ENCODE data around the gene CPPED1.
"Not testable (repeated sequence)": the region's sequence is repeated elsewhere in the genome, so short reads cannot be mapped to it uniquely, and the experiment has no call there.

Gene CPPED1

DNA sequence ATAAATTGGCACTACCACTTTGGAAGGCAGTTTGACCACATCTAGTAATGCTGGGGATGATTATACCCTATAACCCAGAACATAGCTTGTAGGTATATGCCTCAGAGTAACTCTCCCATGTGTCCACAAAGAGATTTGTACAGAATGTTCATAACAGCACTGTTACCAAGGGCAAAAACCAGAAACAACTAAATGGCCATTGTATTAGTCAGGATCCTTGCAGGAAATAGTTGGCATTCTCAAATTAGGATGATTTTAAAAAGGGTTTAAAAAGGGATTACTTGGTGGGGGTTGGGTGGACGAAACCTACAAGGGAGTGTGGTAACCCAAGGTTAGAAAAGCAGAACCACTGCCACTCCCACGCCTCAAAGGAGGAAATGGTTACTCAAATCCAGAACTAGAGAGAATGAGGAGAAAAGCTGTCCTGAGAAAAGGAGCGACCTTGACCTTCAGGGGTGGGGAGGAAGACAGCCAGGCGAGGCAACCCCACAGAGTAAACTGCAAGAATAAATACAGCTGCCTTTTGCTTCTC, 2.1 kb downstream of the CPPED1 start:
- peak in 1 of 2 donors; percentile 15 for DNase-seq

DNA sequence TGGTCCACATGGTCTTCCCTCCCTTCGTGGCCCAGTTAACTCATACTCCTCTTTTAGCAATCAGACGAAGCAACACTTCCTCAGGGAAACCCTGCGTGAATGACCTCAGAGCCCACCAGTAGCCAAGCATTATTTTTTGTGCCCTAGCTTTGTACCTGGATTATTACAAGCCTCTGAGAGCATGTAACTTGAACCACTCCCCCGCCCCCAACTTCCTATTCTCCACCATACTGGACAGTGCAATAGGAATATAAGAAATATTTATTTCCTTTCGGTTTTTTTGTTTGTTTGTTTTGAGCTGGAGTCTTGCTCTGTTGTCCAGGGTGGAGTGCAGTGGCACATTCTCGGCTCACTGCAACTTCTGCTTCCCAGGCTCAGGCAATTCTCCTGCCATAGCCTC, 2.9 kb downstream of the CPPED1 start:
- DNase-seq, result no peak

DNA sequence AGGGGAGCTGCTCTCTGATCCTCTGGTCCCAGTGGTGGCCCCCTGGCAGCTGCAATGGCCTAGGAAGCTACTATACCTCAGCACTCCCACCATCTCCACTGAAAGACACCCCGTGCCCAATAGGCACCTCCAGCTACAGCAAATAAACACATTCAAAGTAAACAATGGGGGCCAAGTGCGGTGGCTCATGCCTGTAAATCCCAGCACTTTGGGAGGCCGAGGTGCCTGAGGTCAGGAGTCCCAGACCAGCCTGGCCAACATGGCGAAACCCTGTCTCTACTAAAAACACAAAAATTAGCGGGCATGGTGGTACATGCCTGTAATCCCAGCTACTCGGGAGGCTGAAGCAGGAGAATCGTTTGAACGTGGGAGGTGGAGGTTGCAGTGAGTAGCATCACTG, 3.7 kb downstream of the CPPED1 start:
- DNase-seq, result not testable (repeated sequence)

DNA sequence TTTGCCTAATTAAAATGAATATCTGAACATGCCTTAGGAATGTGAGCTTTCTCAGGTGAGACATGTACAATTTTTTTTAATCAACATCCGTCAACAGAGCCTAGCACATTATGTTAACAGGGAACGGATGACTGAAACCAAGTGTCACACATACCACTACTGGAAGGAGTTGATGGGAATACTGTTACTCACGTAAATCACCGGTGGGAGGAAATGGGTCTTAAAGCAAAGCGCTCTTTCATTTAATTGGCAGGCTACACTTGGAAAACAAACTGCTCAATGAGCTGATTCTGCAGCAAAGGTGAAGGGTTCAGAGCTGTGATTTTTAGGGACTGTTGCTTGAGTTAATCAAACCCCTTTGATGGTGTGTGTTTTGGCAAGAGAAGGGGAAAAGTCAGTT, 4.8 kb downstream of the CPPED1 start:
- DNase-seq, result no peak

DNA sequence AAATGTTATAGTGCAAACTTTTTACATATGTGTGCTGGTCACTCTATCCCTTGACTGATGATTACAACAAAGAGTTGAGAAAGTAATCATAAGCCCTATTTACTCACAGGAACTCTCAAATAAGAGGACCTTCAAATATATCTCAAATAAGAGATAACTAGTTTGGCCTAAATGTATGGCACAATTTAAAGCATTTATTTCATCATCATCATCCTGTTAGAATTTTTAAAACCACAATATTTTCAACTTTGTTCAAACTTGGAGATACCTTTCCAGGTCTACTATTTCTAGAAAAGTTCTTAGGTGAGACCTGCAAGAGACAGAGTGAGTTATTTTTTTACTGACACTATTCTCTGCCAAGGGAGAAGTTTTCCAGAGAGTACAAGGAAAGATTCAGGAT, 5.5 kb downstream of the CPPED1 start:
- no peak for DNase-seq

DNA sequence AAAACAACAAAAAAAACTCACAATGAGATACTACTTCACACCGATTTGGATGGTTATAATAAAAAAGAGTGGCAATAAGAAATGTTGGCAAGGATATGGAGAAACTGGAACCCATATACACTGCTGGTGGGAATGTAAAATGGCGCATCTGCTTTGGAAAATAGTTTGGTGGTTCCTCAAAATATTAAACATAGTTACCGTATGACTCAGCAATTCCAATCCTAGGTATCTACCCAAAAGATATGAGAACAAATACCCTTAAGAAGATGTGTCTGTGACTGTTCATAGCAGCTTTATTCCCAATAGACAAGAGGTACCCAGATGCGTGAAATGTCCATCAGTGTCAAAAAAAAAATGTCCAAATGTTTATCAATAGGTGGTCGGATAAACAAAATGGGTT, 7.2 kb downstream of the CPPED1 start:
- DNase-seq, result no peak

DNA sequence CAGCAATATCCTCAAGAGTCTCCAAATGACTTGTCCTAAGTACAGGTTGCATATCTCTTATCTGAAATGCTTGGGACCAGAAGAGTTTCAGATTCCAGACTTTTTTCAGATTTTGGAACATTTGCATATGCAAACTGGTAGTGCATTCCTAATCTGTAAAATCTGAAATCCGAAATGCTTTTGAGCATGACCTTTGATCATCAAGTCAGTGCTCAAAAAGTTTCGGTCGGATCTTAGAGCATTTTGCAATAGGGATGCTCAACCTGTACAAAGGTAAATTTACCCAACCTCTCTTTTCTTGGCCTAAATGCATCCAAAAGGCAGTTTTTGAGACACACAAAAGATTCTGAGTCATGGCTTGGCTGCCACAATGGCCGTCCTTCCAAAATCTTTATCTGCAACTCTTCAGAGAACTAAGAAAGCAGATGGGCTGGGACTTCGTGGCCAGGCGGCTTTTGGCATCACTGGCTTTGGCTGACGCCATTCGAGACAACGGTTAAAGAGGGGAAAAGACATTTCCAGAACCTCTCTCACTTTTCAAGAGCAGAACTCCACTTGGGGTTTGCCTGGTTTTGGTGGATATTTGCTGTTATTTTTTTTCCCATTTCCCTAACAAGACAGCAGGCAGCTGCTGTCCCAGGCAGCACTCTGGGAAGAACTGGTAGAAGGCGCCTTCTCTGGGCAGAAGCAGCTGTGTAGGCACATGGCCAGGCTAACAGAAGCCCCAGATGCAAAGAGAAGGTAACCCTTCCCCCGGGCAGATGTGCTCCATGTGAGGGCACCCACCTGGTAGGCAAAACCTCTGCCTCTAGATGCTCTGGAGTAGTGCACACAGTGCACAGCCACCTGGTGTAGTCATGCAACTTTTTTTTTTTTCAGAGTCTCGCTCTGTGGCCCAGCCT, 8.9 kb downstream of the CPPED1 start:
- no peak for DNase-seq

DNA sequence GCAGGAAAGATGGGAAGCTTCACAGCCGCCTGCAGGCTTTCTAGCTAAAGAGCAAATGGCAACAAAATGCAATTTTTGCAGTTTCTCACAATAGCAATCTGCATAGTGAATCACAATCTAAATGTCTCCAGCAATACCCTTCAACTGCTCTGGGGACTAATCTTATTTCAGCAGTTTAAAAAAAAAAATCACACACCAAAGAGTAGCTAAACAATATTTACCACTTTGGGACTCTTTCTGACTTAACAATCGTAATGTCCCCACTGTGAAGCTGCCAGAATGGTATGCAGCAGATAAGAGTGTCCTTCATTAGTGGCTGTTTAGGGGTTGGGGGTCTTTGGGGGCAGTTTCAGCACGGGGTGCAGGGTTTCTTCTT, 9.8 kb downstream of the CPPED1 start:
- DNase-seq, result no peak

DNA sequence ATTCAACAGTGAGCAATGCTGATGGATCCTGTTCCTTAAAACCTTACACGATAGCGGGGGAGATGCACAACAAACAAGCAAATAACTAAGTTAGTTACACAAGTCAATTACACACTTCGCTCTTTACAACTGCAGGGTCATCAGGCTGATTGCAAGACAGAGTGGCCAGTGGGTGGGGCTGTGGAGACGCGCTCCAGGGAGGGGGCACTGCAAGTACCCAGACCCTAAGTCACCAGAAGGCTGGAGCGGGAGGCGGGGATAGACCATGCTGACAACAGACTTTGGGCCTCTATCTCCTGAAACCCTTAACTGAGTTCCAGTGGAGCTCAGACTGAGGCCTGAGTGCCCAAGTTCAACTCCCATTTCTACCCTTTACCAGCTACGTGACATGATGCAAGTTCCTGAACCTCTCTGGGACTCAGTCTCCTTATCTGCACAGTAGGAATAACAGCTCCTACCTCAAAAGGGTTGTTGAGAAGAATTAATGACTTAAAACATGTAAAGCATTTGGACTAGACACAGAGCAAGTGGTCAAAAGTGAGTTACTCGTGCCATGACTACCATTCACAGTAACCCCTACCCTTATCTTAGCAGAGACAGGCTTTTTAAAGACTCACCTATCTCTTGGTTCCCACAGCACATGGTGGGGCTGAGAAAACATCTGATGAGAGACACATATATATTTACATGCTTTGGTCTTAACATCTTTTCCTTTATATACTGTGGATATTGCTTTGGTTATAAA, 10.4 kb downstream of the CPPED1 start:
- no peak for DNase-seq

DNA sequence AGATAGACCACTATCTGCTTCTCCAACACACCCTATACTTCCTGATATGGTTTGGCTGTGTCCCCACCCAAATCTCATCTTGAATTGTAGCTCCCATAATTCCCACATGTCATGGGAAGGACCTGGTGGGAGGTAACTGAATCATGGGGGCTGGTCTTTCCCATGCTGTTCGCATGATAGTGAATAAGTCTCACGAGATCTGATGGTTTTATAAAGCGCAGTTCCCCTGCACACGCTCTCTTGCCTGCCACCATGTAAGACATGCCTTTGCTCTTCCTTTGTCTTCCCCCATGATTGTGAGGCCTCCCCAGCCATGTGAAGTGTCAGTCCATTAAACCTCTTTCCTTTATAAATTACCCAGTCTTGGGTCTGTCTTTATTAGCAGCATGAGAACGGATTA, 11.2 kb downstream of the CPPED1 start:
- not testable (repeated sequence) for DNase-seq

DNA sequence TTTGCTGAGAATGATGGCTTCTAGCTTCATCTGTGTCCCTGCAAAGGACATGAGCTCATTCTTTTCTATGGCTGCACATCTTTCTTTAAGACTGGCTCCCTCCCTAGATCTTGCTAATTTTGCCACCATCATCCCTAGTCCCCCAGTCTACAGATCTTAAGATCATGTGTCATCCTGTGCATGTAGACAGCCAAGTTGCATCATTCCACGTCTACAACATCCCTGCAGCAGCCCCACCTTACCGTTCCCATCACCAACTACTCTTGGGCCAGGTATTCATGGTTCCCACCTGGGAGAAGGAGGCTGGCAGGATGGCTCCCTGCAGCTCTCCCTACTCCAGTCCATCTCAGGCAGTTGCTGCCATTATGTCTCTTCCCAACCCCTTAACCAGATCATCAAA, 12.3 kb downstream of the CPPED1 start:
- DNase-seq, result no peak

DNA sequence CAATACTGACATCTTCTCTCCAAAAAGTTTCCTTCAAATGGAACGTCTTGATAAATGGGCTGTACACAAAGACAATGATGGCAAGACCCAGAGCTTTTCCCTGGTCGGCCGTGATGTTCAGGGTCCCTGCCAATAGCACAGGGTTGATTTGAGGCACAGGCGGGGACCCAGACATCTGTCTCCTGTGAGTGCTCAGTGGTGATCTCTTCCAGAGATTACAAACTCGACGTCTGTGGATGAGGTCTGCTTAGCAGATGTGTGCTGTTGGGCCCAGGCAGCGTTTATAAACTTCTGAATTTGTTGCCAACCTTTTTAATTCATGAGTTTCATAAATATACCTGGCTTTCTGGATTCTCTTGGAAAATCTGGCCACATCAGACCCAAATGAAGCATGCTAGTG, 14.9 kb downstream of the CPPED1 start:
- no peak for DNase-seq

DNA sequence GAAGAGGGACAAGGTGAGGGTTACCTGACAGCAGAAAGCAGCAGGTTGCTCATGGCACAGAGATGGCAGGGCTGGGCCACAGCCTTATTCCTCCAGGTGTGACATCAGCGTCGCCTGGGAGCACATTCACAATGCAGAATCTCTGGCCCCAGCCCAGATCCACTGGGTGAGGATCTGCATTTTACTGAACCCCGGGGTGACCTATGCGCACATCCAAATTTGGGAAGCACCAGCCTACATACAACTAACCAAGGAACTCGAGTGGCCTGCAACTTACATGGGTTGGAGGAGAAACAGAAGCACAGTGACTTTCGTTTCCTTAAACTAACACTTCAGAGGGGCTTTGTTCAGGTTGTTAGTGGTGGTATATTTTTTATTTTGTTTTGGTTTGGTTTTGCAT, 17.6 kb downstream of the CPPED1 start:
- no peak for DNase-seq

DNA sequence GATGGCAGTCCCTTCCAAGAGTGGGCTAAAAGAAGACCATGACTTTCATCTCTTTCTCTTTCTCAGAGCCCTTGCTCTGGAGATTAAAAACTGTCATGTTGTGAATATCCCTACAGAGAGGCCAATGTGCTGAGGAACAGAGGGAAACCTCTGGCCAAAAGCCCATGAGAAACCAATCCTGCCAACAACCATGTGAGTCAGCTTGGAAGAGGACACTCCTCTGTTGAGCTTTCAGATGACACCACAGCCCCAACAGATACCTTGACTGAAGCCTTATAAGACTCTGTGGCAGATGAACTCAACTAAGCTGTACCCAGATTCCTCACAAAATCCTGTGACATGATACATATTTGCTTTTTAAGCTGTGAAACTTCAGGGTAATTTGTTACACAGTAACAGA, 19.6 kb downstream of the CPPED1 start:
- DNase-seq, result no peak

DNA sequence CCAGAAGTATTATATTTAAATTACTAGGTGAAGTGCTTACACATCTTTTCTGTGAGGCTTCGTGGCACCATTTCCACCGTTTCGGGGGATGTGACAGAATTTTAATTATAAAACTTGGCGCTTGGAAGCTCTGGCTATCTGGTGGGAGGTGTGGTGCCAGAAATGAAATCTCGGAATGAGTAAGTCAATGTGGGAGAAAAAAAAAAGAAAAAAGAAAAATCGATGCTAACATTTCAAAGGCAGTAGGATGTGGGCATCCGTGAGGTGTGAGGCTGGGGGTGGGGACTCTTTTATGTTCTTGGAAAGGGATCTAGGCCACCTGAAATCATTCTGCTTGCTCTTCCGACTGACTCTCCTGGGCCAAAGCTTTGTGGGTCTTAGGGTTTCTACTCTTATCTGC, 21.9 kb downstream of the CPPED1 start:
- DNase-seq, result peak in 1 of 2 donors; percentile 11

DNA sequence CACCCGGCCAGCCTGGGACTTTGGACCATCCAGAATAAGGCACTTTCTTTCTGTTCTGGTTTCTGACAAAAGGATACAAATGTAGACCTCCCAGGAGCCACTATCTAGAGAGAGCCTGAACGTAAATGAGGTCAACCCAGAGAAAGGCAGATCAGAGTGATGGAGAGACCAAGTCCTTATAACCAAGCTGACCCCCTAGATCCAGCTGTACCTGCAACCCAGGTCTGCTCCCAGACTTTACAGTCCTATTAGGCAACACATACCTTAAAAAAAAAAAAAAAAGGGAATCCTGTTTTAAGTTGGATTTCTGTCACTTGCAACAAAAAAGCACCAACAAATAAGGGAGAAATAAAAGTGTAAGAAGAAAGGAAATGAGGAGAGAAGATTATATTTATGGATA, 23.2 kb downstream of the CPPED1 start:
- DNase-seq, result no peak

DNA sequence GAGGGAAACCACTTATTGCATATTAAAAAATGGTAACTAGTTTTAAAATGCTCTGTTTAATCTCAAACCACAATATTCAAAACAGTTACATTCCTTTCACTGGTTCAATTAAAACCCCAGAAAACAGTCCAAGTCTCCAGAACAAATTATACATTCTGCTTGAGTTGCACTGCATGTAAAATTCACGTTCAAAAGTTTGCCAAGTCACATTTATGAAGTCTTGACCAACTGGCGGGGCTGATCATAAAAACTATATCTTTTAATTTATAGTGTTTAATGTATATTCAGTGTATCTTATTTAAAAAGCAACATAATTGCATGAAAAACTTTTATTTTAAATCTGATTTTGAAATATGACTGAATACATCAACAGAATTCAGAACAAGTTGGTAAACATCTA, 25.0 kb downstream of the CPPED1 start:
- DNase-seq, result no peak

DNA sequence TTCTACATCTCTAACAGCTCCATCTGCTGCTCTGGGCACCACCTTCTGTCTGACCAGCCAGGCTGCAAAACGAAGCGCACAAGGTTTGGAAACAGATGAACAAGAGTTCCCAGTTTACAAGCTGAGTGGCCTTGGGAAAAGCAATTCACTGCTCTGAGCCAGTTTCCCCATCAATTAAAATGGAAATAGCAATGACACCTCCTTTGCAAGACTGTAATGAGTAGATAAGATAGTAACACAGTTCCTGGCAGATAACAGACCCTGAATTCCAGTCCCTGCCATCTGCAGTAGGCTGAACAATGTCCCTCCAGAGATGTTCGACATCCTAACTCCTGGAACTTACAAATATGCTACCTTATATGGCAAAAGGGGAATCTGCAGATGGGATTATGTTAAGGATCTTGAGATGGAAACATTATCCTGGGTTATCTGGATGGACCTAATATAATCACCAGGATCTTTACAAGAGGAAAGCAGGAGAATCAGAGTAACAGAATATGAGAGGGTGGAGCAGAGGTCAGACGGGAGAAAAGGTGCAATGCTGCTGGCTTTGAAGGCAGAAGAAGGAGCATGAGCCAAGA, 27.9 kb downstream of the CPPED1 start:
- DNase-seq, result no peak

DNA sequence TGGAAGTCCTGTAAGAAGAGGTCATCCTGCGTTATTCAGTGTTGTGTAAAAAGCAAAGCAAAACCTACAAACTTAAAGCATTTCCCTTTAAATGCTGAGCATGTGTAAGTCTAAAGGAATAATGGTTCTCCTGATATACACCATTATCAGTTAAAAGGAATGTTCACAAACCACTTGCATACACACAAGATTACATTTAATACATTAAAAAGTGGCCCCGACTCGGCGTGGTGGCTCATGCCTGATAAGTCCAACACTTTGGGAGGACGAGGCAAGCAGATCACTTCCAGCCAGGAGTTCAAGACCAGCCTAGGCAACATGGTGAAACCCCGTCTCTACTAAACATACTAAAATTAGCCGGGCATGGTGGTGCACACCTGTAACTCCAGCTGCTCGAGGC, 30.5 kb downstream of the CPPED1 start:
- DNase-seq, result no peak

DNA sequence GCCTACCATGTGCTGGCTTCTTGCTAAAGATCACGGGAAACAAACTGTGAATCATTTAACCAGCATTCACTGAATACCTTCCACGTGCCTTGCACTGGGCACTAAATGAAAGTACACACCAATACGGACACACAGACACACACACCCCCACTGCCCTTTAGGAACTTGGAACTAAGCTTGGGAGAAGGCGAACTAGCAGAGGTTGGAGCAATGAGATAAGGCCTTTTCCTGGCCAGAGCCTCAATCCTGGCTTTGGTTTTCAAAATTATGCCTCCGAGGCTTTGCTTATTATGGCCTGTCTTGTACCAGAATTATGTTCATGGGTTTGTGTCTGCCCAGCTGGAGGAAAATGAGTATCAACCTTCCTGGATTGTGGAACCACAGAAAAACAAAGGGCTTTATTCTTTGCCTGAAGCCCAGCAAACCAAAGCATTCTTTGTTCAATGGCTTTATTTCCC, 32.3 kb downstream of the CPPED1 start:
- DNase-seq, result no peak

DNA sequence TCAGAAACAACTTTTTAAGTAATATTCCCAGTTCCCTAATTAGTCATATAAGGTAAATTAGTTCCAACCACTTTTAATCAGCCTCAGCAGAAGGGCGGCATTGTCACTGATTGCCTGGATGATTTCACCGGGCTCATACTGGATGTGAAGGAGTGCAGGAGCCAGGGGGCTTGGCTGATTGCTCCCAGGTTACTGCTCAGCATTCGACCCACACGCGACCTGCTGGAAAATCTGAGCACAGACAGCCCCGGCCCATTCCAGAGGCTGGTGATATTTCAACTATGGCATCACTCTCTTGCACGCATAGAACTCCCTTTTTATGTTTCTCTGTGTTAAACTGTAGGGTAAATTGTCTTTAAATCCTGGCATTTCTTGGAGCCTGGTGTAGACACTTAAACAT, 34.2 kb downstream of the CPPED1 start:
- DNase-seq, result no peak

DNA sequence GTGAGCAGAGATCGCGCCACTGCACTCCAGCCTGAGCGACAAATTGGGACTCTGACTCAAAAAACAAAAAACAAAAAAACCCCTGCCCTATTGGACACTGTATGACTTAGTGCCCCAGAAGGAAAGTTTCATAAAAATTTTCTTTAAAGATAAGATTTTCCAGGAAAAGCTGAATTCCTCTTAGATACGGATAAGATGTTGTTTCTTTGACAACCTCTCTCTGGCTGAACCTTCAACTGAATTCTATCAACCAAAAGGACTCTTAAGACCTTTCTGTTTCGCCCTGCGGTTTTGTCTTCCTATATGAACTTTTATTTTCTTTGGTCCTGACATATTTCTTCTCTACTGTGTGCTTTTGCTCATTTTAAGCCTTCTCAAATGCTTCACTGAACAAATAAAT, 35.8 kb downstream of the CPPED1 start:
- DNase-seq, result no peak

DNA sequence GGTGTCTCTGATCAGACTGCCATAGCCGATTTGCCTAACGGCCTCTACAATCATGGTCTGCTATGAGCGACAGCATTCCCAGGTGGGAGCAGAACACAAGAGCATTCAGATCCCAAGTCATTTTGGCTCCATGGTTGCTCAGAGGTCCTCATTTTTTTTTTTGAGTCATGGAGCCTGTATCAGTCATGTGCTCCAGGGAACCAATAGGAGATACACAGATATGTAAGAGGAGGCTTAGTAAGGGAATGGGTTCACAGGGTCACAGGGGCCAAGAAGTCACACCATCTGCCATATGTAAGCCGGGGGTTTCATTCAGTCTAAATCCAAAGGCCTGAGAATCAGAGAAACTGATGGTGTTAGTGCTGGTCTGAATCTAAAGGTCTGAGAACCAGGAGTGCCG, 36.8 kb downstream of the CPPED1 start:
- no peak for DNase-seq

DNA sequence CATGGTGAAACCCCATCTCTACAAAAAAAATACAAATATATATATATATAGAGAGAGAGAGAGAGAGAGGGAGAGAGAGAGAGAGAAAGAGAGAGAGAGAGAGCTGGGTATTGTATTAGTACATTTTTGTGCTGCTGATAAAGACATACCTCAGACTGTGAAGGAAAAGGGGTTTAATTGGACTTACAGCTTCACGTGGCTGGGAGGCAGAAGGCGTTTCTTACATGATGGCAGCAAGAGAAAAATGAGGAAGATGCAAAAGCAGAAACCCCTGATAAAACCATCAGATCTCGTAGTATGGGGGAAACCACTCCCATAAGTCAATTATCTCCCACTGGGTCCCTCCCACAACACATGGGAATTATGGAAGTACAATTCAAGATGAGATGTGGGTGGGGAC, 37.5 kb downstream of the CPPED1 start:
- not testable (repeated sequence) for DNase-seq
